ENCODE results near the gene ABLIM1.

DNA sequence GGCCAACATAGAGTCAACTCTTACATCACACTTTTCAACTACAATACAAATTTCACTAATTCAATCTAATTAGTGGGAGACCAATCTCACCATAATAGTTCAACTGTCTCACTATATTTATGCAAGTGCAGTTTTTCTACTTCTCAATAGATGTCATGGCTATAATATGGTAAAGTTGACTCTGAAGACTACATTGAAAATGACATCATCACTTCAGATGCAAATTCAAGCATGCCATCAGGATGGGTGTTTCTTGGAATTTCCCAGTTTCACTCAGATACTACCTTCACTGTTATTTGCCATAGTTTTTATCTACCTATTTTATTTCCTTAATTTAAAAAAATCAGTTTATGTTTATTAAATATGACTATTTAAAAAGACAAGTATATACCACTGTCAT lies 67.1 kb downstream of the ABLIM1 start:
- TF ChIP-seq, protein P1, sequence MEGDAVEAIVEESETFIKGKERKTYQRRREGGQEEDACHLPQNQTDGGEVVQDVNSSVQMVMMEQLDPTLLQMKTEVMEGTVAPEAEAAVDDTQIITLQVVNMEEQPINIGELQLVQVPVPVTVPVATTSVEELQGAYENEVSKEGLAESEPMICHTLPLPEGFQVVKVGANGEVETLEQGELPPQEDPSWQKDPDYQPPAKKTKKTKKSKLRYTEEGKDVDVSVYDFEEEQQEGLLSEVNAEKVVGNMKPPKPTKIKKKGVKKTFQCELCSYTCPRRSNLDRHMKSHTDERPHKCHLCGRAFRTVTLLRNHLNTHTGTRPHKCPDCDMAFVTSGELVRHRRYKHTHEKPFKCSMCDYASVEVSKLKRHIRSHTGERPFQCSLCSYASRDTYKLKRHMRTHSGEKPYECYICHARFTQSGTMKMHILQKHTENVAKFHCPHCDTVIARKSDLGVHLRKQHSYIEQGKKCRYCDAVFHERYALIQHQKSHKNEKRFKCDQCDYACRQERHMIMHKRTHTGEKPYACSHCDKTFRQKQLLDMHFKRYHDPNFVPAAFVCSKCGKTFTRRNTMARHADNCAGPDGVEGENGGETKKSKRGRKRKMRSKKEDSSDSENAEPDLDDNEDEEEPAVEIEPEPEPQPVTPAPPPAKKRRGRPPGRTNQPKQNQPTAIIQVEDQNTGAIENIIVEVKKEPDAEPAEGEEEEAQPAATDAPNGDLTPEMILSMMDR (IDR thresholded peaks at IDR 0.05; ENCODE audit: insufficient read depth, low read depth, low read length), result no peak
- TF ChIP-seq EZH2 (IDR thresholded peaks at IDR 0.05; ENCODE audit: insufficient read depth, low read length), result no peak
